Breast epithelium (tissue), 3 donors: ENCODE data around the gene MYO3B.

Experiments used
- POLR2A ChIP-seq: fragments of 450-650 bp; IDR thresholded peaks from one replicate; pipeline ENCODE4 v1.6.1; 2016; ENCODE audit warnings: antibody characterized with exemption, mild to moderate bottlenecking, moderate library complexity
- POLR2AphosphoS5 ChIP-seq, 3 donors: sonication (generic); formaldehyde crosslinking; IDR thresholded peaks; one replicate each; pipeline ENCODE4 v1.6.1; 2017; ENCODE audit warnings: antibody characterized with exemption in 3 of 3
- TF ChIP-seq, protein P1 (sequence below), 3 donors: fragments of 450-650 bp; IDR thresholded peaks; one replicate each; pipeline ENCODE4 v1.5.1; 2016 to 2017; ENCODE audit warnings: antibody characterized with exemption in 3 of 3, mild to moderate bottlenecking in 3 of 3, moderate library complexity in 3 of 3

DNA sequence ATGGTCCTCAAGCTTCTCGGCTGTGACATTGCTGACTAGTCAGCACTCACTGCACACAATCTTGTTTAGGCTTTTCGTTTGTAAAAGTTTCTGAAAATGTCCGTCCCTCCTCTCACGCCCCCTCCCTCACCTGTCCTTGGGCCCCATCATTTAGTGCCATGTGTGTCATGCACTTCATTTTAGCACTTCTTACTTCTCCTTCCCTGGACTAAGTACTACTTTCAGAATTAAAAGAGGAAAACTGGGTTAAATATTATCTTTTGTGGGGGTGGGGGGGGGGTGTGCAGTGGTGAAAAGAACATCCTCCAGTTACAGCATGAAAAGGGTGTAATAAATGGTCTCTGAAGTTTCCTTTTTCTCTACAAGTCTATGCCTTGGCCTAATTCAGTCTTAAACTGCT, 355.2 kb downstream of the MYO3B start:
- TF ChIP-seq, protein P1, sequence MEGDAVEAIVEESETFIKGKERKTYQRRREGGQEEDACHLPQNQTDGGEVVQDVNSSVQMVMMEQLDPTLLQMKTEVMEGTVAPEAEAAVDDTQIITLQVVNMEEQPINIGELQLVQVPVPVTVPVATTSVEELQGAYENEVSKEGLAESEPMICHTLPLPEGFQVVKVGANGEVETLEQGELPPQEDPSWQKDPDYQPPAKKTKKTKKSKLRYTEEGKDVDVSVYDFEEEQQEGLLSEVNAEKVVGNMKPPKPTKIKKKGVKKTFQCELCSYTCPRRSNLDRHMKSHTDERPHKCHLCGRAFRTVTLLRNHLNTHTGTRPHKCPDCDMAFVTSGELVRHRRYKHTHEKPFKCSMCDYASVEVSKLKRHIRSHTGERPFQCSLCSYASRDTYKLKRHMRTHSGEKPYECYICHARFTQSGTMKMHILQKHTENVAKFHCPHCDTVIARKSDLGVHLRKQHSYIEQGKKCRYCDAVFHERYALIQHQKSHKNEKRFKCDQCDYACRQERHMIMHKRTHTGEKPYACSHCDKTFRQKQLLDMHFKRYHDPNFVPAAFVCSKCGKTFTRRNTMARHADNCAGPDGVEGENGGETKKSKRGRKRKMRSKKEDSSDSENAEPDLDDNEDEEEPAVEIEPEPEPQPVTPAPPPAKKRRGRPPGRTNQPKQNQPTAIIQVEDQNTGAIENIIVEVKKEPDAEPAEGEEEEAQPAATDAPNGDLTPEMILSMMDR (IDR thresholded peaks at IDR 0.05): no peak
- TF ChIP-seq POLR2A: no peak
- TF ChIP-seq POLR2AphosphoS5 (IDR thresholded peaks at IDR 0.05): no peak
